Neural progenitor cell (in vitro differentiated cells): ENCODE results near the gene PYGB. TPM values are rescaled to one million over a fixed set of nuclear protein-coding genes. Genes with fewer than 3 reads are reported as not detected.

ENCODE experiments used
- DNase-seq: peaks from one replicate; pipeline ENCODE4 v3.0.0-alpha.2; 2016; ENCODE audit warnings: low spot score
- H2AFZ ChIP-seq: fragments of 200-600 bp; sonication (generic); replicated peaks from 2 replicates; pipeline ENCODE4 v1.6.1; 2016; ENCODE audit warnings: antibody characterized with exemption
- H3F3A ChIP-seq: fragments of 200-600 bp; sonication (generic); 2 replicates; pipeline ENCODE4 v1.6.1; 2016; ENCODE audit warnings: antibody characterized with exemption, low read depth
- H3K27ac ChIP-seq: fragments of 200-600 bp; sonication (generic); 2 replicates; pipeline ENCODE4 v1.5.1; 2016; ENCODE audit warnings: mild to moderate bottlenecking
- H3K27me3 ChIP-seq: fragments of 200-600 bp; sonication (generic); 2 replicates; pipeline ENCODE4 v1.6.1; 2016; ENCODE audit warnings: mild to moderate bottlenecking, moderate library complexity
- H3K36me3 ChIP-seq: fragments of 200-600 bp; sonication (generic); 2 replicates; pipeline ENCODE4 v1.5.1; 2016
- H3K4me1 ChIP-seq: fragments of 200-600 bp; sonication (generic); 2 replicates; pipeline ENCODE4 v1.6.1; 2016; ENCODE audit warnings: mixed run types
- H3K4me2 ChIP-seq: fragments of 200-600 bp; sonication (generic); 2 replicates; pipeline ENCODE4 v1.6.1; 2016
- H3K4me3 ChIP-seq: fragments of 200-600 bp; sonication (generic); 2 replicates; pipeline ENCODE4 v1.5.1; 2016
- H3K79me2 ChIP-seq: fragments of 200-600 bp; sonication (generic); 2 replicates; pipeline ENCODE4 v1.6.1; 2016; ENCODE audit warnings: low read depth
- H3K9ac ChIP-seq: fragments of 200-600 bp; sonication (generic); 2 replicates; pipeline ENCODE4 v1.6.1; 2016
- H3K9me3 ChIP-seq: fragments of 200-600 bp; sonication (generic); 2 replicates; pipeline ENCODE4 v1.5.1; 2016; ENCODE audit warnings: low read depth
- H4K20me1 ChIP-seq: fragments of 200-600 bp; sonication (generic); 2 replicates; pipeline ENCODE4 v1.6.1; 2016; ENCODE audit warnings: low read depth
- H3K27ac Mint-ChIP-seq: 3 replicates; pipeline ENCODE4 v1.8.0; 2021; ENCODE audit warnings: mixed read lengths
- H3K27me3 Mint-ChIP-seq: 2 replicates; pipeline ENCODE4 v1.8.0; 2022; ENCODE audit warnings: low read depth, mild to moderate bottlenecking, inconsistent platforms, moderate library complexity, mixed read lengths; ENCODE audit not compliant: insufficient read depth
- H3K36me3 Mint-ChIP-seq: 3 replicates; pipeline ENCODE4 v1.8.0; 2021; ENCODE audit warnings: mixed read lengths
- H3K4me1 Mint-ChIP-seq: 3 replicates; pipeline ENCODE4 v1.8.0; 2021; ENCODE audit warnings: mixed read lengths
- H3K4me3 Mint-ChIP-seq: 3 replicates; pipeline ENCODE4 v1.8.0; 2021; ENCODE audit warnings: mild to moderate bottlenecking, moderate library complexity, mixed read lengths
- H3K9me3 Mint-ChIP-seq: 3 replicates; pipeline ENCODE4 v1.8.0; 2020; ENCODE audit warnings: mixed read lengths
- CTCF ChIP-seq: fragments of 200-600 bp; sonication (generic); IDR thresholded peaks from 2 replicates; pipeline ENCODE4 v1.5.1; 2017; ENCODE audit warnings: antibody characterized with exemption, mild to moderate bottlenecking
- EZH2 ChIP-seq: fragments of 200-600 bp; sonication (generic); IDR thresholded peaks from 2 replicates; pipeline ENCODE4 v1.6.1; 2017; ENCODE audit warnings: antibody characterized with exemption, mild to moderate bottlenecking, moderate library complexity
- EZH2phosphoT487 ChIP-seq: fragments of 200-600 bp; sonication (generic); IDR thresholded peaks from 2 replicates; pipeline ENCODE4 v1.6.1; 2017; ENCODE audit warnings: antibody characterized with exemption
- total RNA-seq: library from RNA; depleted of rRNA; stranded (reverse); fragments of >200 nt; gene quantifications from 2 replicates; pipeline ENCODE4 v1.2.3, GENCODE V29; 2015; ENCODE audit warnings: low replicate concordance

Gene PYGB
- total RNA-seq, 1 donor from 2014 or later: 40.9 TPM

DNA sequence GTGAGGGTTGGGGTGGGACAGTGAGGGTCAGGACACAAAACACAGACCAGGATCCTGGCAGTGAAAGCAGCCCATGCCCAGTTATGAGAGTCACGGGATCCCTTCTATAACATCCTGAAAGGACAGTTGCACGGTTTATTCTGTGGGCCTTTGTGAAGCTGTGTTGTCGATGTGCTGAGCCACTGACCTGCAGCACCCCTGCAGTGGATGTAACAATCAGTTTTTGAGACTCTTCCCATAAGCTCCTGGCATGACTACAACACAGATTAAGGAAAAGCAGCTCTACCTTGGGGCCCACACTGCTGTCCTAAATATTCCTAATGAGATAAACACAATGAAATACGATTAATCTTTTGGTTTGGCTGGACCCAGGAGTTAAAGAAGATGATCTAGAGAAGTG lies 3.7 kb downstream of the PYGB start:
- Histone ChIP-seq H3K36me3 (no peaks in the 10 kb centered on the region), H3K9me3 (no peaks in the 10 kb centered on the region), H4K20me1 (peaks cover 63% of the 10 kb centered on the region), H2AFZ (no peak overlapping the region), H3K27me3 (peaks cover 10% of the 10 kb centered on the region), H3K4me1 (peaks cover 65% of the 10 kb centered on the region), H3K27ac (peak overlapping the region; percentile 18), H3K4me3 (peak overlapping the region; percentile 11), H3K4me2 (peak overlapping the region; percentile 93), H3K9ac (no peak overlapping the region), H3F3A (peaks cover 47% of the 10 kb centered on the region), H3K79me2 (peaks cover 80% of the 10 kb centered on the region)
- Mint-ChIP-seq H3K36me3 (peaks cover 9% of the 10 kb centered on the region), H3K27ac (peak overlapping the region; percentile 36), H3K9me3 (no peaks in the 10 kb centered on the region), H3K27me3 (peaks cover 6% of the 10 kb centered on the region), H3K4me1 (peaks cover 53% of the 10 kb centered on the region), H3K4me3 (peak overlapping the region; percentile 73)
- TF ChIP-seq CTCF (no peak), EZH2 (no peak), EZH2phosphoT487 (no peak)
- peak; percentile 65 for DNase-seq

DNA sequence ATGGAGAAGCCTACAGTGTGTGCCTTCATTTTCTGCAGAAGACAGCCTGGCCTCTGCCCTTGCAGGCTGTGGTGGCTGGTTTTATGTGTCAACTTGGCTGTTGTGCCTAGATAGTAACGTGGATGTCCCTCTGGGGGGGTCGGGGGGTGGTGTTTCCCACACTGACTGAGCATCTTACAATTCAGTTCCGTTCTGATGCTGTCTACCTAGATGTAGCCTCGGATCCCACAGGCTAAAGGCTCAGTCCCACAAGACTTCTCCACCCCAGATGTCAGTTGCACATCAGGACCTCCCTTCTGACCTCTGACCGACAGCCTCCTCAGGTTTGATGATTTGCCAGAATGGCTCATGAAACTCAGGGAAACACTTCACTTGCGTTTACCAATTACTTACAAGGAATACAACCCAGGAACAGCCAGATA lies 4.4 kb downstream of the PYGB start:
- H3K9me3 Mint-ChIP-seq: no peaks in the 10 kb centered on the region
- Histone ChIP-seq H2AFZ (no peak overlapping the region), H3K9me3 (no peaks in the 10 kb centered on the region), H3K4me2 (peak overlapping the region; percentile 93), H3K9ac (no peak overlapping the region), H3K36me3 (no peaks in the 10 kb centered on the region), H3K4me1 (peaks cover 60% of the 10 kb centered on the region), H4K20me1 (peaks cover 67% of the 10 kb centered on the region), H3K79me2 (peaks cover 87% of the 10 kb centered on the region), H3K27ac (no peak overlapping the region), H3K27me3 (peaks cover 4% of the 10 kb centered on the region), H3K4me3 (no peak overlapping the region), H3F3A (peaks cover 40% of the 10 kb centered on the region)
- H3K27me3 Mint-ChIP-seq: peaks cover 3% of the 10 kb centered on the region
- peaks cover 13% of the 10 kb centered on the region for H3K36me3 Mint-ChIP-seq
- no peak for DNase-seq
- peaks cover 46% of the 10 kb centered on the region for H3K4me1 Mint-ChIP-seq
- H3K27ac Mint-ChIP-seq: no peak overlapping the region
- TF ChIP-seq EZH2phosphoT487 (no peak), CTCF (no peak), EZH2 (no peak)
- peak overlapping the region; percentile 36 for H3K4me3 Mint-ChIP-seq

DNA sequence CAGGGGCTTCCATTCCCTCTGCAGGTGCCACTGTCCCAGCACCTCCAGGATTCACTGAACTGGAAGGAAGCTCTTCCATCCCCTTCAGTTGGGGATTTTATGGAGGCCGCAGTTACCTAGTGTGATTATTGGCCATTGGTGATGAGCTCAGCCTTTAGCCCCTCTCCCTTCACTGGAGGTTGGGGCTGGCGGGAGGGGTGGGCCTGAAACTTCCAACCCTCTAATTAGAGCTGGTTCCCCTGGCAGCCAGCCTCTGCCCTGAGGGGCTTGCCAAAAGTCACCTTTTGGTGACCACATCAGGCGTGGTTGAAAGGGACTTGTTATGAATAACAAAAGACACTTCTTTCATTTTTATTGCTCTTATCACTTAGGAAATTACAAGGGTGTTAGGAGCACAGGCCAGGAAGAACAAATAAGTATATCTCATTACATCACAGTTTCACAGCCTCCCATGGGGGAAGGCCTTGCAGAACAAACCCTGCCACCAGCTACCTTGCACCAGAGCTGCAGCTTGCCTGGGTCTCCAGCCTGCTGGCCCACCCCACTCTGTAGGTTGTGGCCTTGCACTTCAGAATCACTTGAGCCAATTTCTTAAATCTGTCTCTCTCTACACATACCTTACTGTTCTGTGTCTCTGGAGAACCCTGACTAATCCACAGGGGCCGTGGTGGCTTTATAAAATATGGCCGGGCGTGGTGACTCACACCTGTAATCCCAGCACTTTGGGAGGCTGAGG lies 5.0 kb downstream of the PYGB start:
- H3K4me2 ChIP-seq: peak overlapping the region; percentile 93
- peaks cover 46% of the 10 kb centered on the region for H3K4me1 Mint-ChIP-seq
- H4K20me1 ChIP-seq: peaks cover 67% of the 10 kb centered on the region
- H3K9me3 ChIP-seq: no peaks in the 10 kb centered on the region
- H3K4me3 ChIP-seq: no peak overlapping the region
- H3K27me3 ChIP-seq: no peaks in the 10 kb centered on the region
- no peak overlapping the region for H2AFZ ChIP-seq
- H3K36me3 ChIP-seq: no peaks in the 10 kb centered on the region
- H3K4me1 ChIP-seq: peaks cover 60% of the 10 kb centered on the region
- no peaks in the 10 kb centered on the region for H3K9me3 Mint-ChIP-seq
- peaks cover 36% of the 10 kb centered on the region for H3F3A ChIP-seq
- no peak overlapping the region for H3K27ac Mint-ChIP-seq
- no peak overlapping the region for H3K9ac ChIP-seq
- H3K4me3 Mint-ChIP-seq: no peak overlapping the region
- peaks cover 93% of the 10 kb centered on the region for H3K79me2 ChIP-seq
- TF ChIP-seq EZH2phosphoT487: no peak
- TF ChIP-seq CTCF: no peak
- TF ChIP-seq EZH2: no peak
- no peak for DNase-seq
- H3K27me3 Mint-ChIP-seq: peaks cover 2% of the 10 kb centered on the region
- H3K27ac ChIP-seq: no peak overlapping the region
- peaks cover 17% of the 10 kb centered on the region for H3K36me3 Mint-ChIP-seq
